ENCODE data around the gene ARMC2. TPM values are rescaled to one million over a fixed set of nuclear protein-coding genes. Genes with fewer than 3 reads are reported as not detected.

The ARMC2 gene
- total RNA-seq, 6 experiments from 2014 or later = 1.8 to 3.6 (median 2.7) TPM

DNA sequence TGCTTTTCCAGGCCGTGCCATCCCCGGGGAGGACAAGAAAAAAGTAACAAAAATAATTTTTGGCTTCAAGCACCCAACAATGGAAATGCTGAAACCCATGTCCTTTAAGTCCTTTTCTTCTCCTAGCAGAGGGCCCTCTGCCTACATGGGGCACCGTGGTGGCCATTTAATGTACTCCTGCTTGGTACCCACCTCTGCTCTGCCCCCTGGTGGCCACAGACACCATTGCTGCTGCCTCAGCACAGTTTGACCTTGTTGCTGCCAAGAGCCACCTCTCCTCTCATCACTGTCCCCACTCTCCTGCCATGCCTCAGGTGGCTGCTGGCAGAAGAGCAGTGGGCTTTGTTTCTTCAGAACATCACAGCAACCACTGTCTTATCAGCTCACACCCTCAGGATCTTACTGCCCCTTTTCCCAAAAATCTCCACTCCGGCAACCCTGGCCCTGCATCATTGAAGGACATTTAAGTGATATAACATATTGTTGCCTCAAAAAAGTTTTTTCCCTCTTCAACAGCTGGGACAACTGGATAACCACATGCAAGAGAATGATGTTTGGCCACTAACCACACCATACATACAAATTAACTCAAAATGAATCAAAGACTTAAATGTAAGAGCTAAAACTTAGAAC, 12.9 kb upstream of the ARMC2 start:
- DNase-seq = peak; percentile 64
- peaks cover 4% of the 10 kb centered on the region for H3K27me3 Mint-ChIP-seq (ENCODE audit: insufficient read depth)
- H3K36me3 Mint-ChIP-seq (ENCODE audit: low read depth) = no peaks in the 10 kb centered on the region
- peaks cover 33% of the 10 kb centered on the region for H3K4me1 Mint-ChIP-seq (ENCODE audit: low read depth)
- TF ChIP-seq, protein P1, sequence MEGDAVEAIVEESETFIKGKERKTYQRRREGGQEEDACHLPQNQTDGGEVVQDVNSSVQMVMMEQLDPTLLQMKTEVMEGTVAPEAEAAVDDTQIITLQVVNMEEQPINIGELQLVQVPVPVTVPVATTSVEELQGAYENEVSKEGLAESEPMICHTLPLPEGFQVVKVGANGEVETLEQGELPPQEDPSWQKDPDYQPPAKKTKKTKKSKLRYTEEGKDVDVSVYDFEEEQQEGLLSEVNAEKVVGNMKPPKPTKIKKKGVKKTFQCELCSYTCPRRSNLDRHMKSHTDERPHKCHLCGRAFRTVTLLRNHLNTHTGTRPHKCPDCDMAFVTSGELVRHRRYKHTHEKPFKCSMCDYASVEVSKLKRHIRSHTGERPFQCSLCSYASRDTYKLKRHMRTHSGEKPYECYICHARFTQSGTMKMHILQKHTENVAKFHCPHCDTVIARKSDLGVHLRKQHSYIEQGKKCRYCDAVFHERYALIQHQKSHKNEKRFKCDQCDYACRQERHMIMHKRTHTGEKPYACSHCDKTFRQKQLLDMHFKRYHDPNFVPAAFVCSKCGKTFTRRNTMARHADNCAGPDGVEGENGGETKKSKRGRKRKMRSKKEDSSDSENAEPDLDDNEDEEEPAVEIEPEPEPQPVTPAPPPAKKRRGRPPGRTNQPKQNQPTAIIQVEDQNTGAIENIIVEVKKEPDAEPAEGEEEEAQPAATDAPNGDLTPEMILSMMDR (IDR thresholded peaks at IDR 0.05) = peak; percentile 99
- H3K9me3 Mint-ChIP-seq = no peaks in the 10 kb centered on the region
- no peak overlapping the region for H3K4me3 Mint-ChIP-seq
- no peak overlapping the region for H3K27ac Mint-ChIP-seq

DNA sequence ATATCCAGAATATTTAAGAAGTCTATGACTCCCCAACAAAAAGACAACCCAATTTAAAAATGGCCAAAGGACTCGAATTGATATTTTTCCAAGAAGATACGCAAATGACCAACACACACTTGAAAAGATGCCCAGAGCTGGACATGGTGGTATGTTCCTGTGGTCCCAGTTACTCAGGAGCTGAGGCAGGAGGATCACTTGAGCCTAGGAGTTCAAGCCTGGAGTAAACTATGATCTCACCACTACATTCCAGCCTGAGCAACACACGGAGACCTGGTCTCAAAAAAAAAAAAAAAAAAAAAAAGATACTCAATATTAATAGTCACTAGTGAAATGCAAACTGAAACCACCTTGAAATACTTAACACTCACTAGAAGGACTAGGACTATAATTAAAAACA, 12.2 kb upstream of the ARMC2 start:
- H3K9me3 Mint-ChIP-seq = no peaks in the 10 kb centered on the region
- no peaks in the 10 kb centered on the region for H3K36me3 Mint-ChIP-seq (ENCODE audit: low read depth)
- peaks cover 31% of the 10 kb centered on the region for H3K4me1 Mint-ChIP-seq (ENCODE audit: low read depth)
- no peak overlapping the region for H3K27ac Mint-ChIP-seq
- TF ChIP-seq, protein P1 (IDR thresholded peaks at IDR 0.05) = no peak
- no peak for DNase-seq
- peaks cover 4% of the 10 kb centered on the region for H3K27me3 Mint-ChIP-seq (ENCODE audit: insufficient read depth)
- H3K4me3 Mint-ChIP-seq = no peak overlapping the region

DNA sequence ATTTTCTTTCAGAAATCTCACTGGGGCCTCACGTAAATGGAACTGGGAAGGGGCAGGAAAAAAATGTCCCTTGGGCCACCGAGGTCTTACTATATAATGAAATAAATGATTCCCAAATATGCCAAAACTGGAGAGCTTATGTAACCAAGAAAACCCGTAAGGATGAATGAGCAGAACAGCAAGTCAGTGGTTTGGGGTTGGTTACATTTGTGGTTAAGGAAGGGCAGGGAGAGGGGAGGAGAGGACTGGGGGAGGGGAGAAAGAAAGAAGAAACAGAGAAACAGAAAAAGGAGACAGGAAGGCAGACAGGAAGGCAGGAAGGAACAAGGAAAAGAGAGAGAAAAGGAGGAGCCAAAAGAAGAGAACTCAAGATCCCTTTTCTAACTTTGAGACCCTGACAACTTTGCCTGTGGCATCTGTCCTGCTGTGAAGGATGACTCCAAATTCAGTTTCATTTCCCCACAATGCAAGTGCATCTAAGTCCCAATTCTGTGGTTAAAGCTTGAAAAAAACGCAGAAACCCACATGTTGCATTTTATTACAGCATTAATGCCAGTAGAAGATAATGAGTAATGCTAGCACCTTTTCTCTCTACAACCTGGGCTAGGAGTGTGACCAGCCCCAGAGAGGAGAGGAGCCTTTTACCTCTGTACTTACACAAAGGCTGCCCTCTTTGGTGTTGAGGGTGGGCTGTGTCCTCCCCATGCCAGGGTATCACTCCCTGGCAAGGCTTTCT, 10.8 kb upstream of the ARMC2 start:
- Mint-ChIP-seq H3K9me3 (no peaks in the 10 kb centered on the region), H3K27me3 (ENCODE audit: insufficient read depth) (peaks cover 14% of the 10 kb centered on the region), H3K36me3 (ENCODE audit: low read depth) (no peaks in the 10 kb centered on the region), H3K27ac (no peak overlapping the region), H3K4me1 (ENCODE audit: low read depth) (peaks cover 17% of the 10 kb centered on the region), H3K4me3 (no peak overlapping the region)
- TF ChIP-seq, protein P1 (IDR thresholded peaks at IDR 0.05) = no peak
- DNase-seq = no peak

DNA sequence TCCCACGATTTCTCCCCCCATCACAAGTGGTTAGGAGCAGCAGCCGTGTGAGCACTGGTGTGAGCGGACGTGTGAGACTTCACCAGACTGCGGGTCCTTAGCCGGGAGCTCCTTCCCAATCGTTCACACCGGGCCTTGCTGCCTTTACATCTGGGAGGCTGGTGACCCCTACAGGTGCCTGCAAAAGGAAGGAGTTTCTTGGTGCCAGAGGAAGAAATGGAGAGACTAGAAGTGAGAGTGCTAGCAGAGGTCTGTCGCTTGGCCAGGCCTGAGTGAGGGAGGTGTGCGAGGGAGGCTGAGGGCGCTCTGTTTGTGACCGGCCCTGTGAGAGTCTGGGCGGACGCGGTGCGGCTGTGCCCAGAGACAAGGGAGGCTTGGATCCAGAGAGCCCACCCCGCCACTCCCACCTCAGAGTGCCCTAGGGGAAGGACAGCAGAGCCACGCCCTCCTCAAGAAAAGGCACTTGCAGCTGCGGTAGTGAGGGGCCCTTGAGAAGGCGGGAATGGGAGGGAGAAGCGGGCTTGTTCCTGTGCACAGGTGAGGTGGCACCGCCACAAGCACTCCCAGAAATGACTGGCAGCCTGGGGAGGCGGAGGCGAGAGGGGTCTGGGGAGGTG, 10.0 kb upstream of the ARMC2 start:
- Mint-ChIP-seq H3K27ac (no peak overlapping the region), H3K27me3 (ENCODE audit: insufficient read depth) (peaks cover 14% of the 10 kb centered on the region)
- TF ChIP-seq, protein P1 (IDR thresholded peaks at IDR 0.05) = peak; percentile 8; the same call in 1 of the 2 replicates

DNA sequence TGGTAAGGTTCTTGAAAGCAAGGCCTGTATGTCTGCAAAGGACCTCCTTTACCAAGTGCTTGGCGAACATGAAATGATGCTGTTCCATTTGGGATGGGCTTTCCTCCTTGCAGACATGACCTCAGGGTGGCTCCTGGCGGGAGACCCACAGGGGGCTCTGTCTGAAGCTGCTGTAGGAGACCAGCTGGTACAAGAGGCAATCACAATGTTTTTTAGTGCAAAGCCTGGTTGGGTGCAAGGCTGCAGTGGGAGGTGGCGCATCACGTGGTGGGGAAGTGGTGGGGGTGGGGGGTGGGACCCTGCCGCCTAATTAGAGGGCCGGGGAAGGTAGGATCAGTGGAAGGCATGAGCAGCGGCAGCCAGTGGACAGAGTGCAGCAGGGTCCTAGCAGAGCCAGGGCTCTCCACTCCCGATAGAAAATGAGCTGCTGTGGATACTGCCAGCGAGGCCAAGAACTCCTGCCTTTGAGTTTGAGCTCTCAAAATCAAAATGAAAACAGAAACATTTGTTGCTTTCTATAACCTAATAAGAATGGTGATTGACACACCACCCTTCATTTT, 9.1 kb upstream of the ARMC2 start:
- H3K4me1 Mint-ChIP-seq (ENCODE audit: low read depth) = peaks cover 14% of the 10 kb centered on the region
- TF ChIP-seq, protein P1 (IDR thresholded peaks at IDR 0.05) = no peak
- peaks cover 14% of the 10 kb centered on the region for H3K27me3 Mint-ChIP-seq (ENCODE audit: insufficient read depth)
- H3K27ac Mint-ChIP-seq = no peak overlapping the region
- no peaks in the 10 kb centered on the region for H3K9me3 Mint-ChIP-seq
- no peak for DNase-seq
- no peaks in the 10 kb centered on the region for H3K36me3 Mint-ChIP-seq (ENCODE audit: low read depth)
- no peak overlapping the region for H3K4me3 Mint-ChIP-seq

More for the DNA sequence above, 10.0 kb upstream of the ARMC2 start:
- H3K4me1 Mint-ChIP-seq (ENCODE audit: low read depth) = peaks cover 14% of the 10 kb centered on the region
- no peaks in the 10 kb centered on the region for H3K36me3 Mint-ChIP-seq (ENCODE audit: low read depth)
- no peaks in the 10 kb centered on the region for H3K9me3 Mint-ChIP-seq
- no peak overlapping the region for H3K4me3 Mint-ChIP-seq
- DNase-seq = no peak

Measured in HFFc6 (cell line).